Natural killer cell (primary cell): ENCODE data around the gene HEXD. TPM values are rescaled to one million over a fixed set of nuclear protein-coding genes. Genes with fewer than 3 reads are reported as not detected.
A peak's percentile ranks its signal among the peaks of the same experiment; 100 is the strongest.

ENCODE experiments used
- ATAC-seq, 3 donors: fragments of 150-1000 bp in 2 of 3; fragments of 200-7000 bp in 1 of 3; cut with Tn5 transposase; 1 replicate in 1 of 3; 2 replicates in 2 of 3; pipeline ENCODE4 v1.10.0; 2021; ENCODE audit warnings: mild to moderate bottlenecking in 2 of 3, moderate library complexity in 2 of 3
- DNase-seq, 2 donors: peaks; one replicate each; pipeline versions ENCODE4 v3.0.0 to v3.0.0-alpha.2; 2013 to 2021; ENCODE audit warnings: mixed read lengths in 1 of 2
- H3K27ac ChIP-seq: one replicate; pipeline ENCODE4 v1.5.1; 2013; ENCODE audit warnings: mild to moderate bottlenecking, low read length
- H3K27me3 ChIP-seq: one replicate; pipeline ENCODE4 v1.6.1; 2013; ENCODE audit warnings: low read length; ENCODE audit not compliant: control insufficient read depth, insufficient read depth
- H3K36me3 ChIP-seq: one replicate; pipeline ENCODE4 v1.6.1; 2013; ENCODE audit warnings: low read length; ENCODE audit not compliant: control insufficient read depth, insufficient read depth
- H3K4me1 ChIP-seq: one replicate; pipeline ENCODE4 v1.6.1; 2013; ENCODE audit warnings: low read length; ENCODE audit not compliant: control insufficient read depth, insufficient read depth
- H3K4me3 ChIP-seq: one replicate; pipeline ENCODE4 v1.5.1; 2013; ENCODE audit warnings: low read length
- H3K9me3 ChIP-seq: one replicate; pipeline ENCODE4 v1.6.1; 2013; ENCODE audit warnings: low read length; ENCODE audit not compliant: control insufficient read depth, insufficient read depth
- H3K27ac Mint-ChIP-seq, 2 donors: one replicate each; pipeline ENCODE4 v1.8.0; 2022; ENCODE audit warnings: mild to moderate bottlenecking in 2 of 2, mixed read lengths in 2 of 2, moderate library complexity in 1 of 2
- H3K27me3 Mint-ChIP-seq, 2 donors: one replicate each; pipeline ENCODE4 v1.8.0; 2022; ENCODE audit warnings: low read depth in 2 of 2, mixed read lengths in 2 of 2
- H3K36me3 Mint-ChIP-seq: one replicate; pipeline ENCODE4 v1.8.0; 2022; ENCODE audit warnings: mixed read lengths
- H3K4me1 Mint-ChIP-seq, 2 donors: one replicate each; pipeline ENCODE4 v1.8.0; 2022; ENCODE audit warnings: mixed read lengths in 2 of 2
- H3K4me3 Mint-ChIP-seq: one replicate; pipeline ENCODE4 v1.8.0; 2022; ENCODE audit warnings: mild to moderate bottlenecking, moderate library complexity, mixed read lengths
- H3K9me3 Mint-ChIP-seq, 2 donors: one replicate each; pipeline ENCODE4 v1.8.0; 2022; ENCODE audit warnings: mixed read lengths in 2 of 2
- CTCF ChIP-seq: fragments of 200-600 bp; IDR thresholded peaks from one replicate; pipeline ENCODE4 v1.8.0; 2022; ENCODE audit warnings: antibody characterized with exemption
- WGBS: methylation state at CpG from one replicate; pipeline ENCODE4 v1.1.7; 2013; ENCODE audit warnings: missing lambda C conversion rate; ENCODE audit not compliant: insufficient coverage; 5-methylcytosine and 5-hydroxymethylcytosine counted together
- intact Hi-C: fragments of 100-400 bp; cut with micrococcal nuclease; formaldehyde crosslinking; loops from one replicate; pipeline ENCODE4 v1.14.2; 2022
- total RNA-seq, 4 donors: library from RNA; stranded (reverse); fragments of 120-200 nt in 1 of 4; gene quantifications; one replicate each; pipeline versions ENCODE4 v1.2.3 to v1.2.4, GENCODE V29; 2013 to 2022

Gene HEXD
- total RNA-seq, 3 donors from 2014 or later (not counting 1 experiment from before 2014, with no cell fraction given): 35.7 to 57.4 (median 51.5) TPM

DNA sequence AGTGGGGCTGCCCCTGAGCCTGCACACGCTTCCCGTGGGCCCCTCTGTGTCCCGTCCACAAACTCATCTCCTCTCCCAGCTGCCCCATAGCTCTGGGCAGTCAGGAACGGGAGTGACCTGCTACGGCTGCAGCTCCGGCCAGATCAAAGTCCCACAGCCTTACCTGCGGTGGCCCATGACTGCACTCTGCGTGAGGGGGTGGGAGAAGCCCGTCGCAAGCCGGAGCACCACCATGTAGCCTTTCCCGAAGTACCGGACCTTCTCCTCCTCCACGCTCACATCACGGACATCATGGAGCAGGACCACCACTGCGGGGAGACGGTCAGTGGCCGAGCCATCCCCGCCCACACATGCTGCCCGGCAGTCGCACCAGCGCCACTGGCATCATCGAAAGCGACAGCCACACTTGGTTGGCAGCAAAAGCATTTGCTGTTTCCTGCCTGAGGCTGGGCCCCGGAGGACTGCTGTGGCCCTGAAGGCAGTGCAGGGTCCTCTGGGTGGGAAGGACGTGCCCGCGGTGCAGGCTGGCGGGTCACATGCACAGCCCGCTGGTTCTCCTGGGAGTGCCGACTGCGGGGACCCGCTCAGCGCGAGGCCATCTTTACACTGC, 26.2 kb downstream of the HEXD start:
- H3K27me3 Mint-ChIP-seq: no peaks in the 10 kb centered on the region
- no peak overlapping the region for H3K27ac Mint-ChIP-seq
- peaks cover 8 to 37% of the 10 kb centered on the region in 2 donors for H3K4me1 Mint-ChIP-seq
- no peaks in the 10 kb centered on the region for H3K27me3 ChIP-seq
- no peaks in the 10 kb centered on the region for H3K9me3 Mint-ChIP-seq
- no peaks in the 10 kb centered on the region for H3K36me3 Mint-ChIP-seq
- peaks cover 60% of the 10 kb centered on the region for H3K4me1 ChIP-seq
- H3K4me3 Mint-ChIP-seq: no peak overlapping the region
- ATAC-seq (no peak), DNase-seq (no peak)
- H3K4me3 ChIP-seq: no peak overlapping the region
- peaks cover 52% of the 10 kb centered on the region for H3K36me3 ChIP-seq
- no peak for TF ChIP-seq CTCF
- intact Hi-C loops: no loop called here
- no peaks in the 10 kb centered on the region for H3K9me3 ChIP-seq
- H3K27ac ChIP-seq: no peak overlapping the region
- 88% methylated on average over 35 of the region's 35 CpGs for WGBS

DNA sequence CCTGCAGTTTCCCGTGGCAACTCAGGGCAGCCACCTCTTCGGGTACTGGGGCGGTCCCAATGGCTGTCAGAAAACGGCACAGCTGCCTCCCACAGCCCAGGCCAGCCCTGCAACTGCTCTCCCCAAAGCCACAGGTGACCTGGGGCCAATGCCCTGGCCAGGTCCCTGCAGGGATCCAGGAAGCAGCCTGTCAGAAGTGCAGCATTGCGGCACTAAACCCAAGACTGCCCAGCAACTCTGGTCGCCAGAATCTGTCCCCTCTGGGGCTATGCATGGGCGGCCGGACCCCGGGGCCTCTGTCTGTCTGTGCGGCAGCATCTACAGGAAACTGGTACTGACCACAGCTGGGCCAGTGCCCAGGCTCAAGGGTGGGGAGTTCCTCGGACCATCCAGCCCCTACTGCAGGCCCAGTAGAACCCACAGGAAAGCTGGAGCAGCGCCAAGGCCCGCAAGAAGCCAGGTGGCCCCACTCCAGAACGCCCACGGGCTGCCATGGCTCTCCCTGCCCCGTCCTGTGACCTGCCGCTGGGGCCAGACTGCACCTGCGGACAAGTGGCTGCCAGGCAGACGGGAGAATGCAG, 26.9 kb downstream of the HEXD start:
- no peak for TF ChIP-seq CTCF
- no peaks in the 10 kb centered on the region for H3K36me3 Mint-ChIP-seq
- H3K27me3 Mint-ChIP-seq: no peaks in the 10 kb centered on the region
- H3K4me3 ChIP-seq: no peak overlapping the region
- no peak overlapping the region for H3K27ac ChIP-seq
- ATAC-seq (no peak), DNase-seq (no peak)
- peaks cover 50% of the 10 kb centered on the region for H3K36me3 ChIP-seq
- no peak overlapping the region for H3K4me3 Mint-ChIP-seq
- no peak overlapping the region for H3K27ac Mint-ChIP-seq
- 48% methylated on average over 19 of the region's 19 CpGs for WGBS
- peaks cover 15 to 42% of the 10 kb centered on the region in 2 donors for H3K4me1 Mint-ChIP-seq
- intact Hi-C loops: no loop called here
- H3K27me3 ChIP-seq: no peaks in the 10 kb centered on the region
- no peaks in the 10 kb centered on the region for H3K9me3 Mint-ChIP-seq
- H3K4me1 ChIP-seq: peaks cover 60% of the 10 kb centered on the region
- H3K9me3 ChIP-seq: no peaks in the 10 kb centered on the region

DNA sequence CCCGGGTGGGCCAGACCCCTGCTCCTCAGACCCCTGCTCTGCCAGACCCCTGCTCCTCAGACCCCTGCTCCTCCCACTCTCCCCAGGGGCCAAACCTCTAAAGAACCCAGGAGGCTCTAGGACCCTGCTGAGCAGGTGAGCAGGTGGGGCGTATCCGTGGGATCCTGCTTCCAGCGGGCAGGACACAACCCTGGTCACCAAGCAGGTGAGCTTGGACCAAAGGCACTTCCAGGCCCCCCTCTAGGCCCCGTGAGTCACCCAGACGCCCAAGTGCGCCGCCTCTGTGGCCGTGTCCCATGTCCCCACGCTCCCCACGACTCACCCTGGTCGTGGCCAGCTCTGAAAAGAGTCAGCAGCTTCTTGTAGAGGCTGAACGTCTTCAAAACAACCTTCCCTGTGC, 27.4 kb downstream of the HEXD start:
- WGBS: 77% methylated on average over 13 of the region's 13 CpGs
- intact Hi-C loops: no loop called here

More for the DNA sequence above, 27.4 kb downstream of the HEXD start:
- Histone ChIP-seq H3K27ac (no peak overlapping the region), H3K9me3 (no peaks in the 10 kb centered on the region), H3K36me3 (peaks cover 49% of the 10 kb centered on the region), H3K4me3 (no peak overlapping the region), H3K27me3 (no peaks in the 10 kb centered on the region), H3K4me1 (peaks cover 57% of the 10 kb centered on the region)
- H3K9me3 Mint-ChIP-seq: no peaks in the 10 kb centered on the region
- ATAC-seq (no peak), DNase-seq (no peak)
- H3K4me1 Mint-ChIP-seq: peaks cover 15 to 38% of the 10 kb centered on the region in 2 donors
- H3K36me3 Mint-ChIP-seq: no peaks in the 10 kb centered on the region
- no peaks in the 10 kb centered on the region for H3K27me3 Mint-ChIP-seq
- no peak for TF ChIP-seq CTCF
- peak overlapping the region in 1 of 2 donors; percentile 81 for H3K27ac Mint-ChIP-seq
- H3K4me3 Mint-ChIP-seq: no peak overlapping the region
